A549 (cell line): ENCODE measurements around the gene UFC1. TPM values are rescaled to one million over a fixed set of nuclear protein-coding genes. Genes with fewer than 3 reads are reported as not detected.

ENCODE experiments used
- CBX8 ChIP-seq: fragments of 200-600 bp; sonication (generic); IDR thresholded peaks from 2 replicates; pipeline ENCODE4 v1.6.1; 2016
- CEBPB ChIP-seq, 2 experiments: fragments of >200 bp in 1 of 2; sonication (Bioruptor Twin) in 1 of 2; formaldehyde crosslinking in 1 of 2; IDR thresholded peaks; 2 replicates each; pipeline ENCODE4 v1.6.1; 2012 to 2016
- CTCF ChIP-seq: fragments of >200 bp; sonication (Bioruptor Twin); formaldehyde crosslinking; IDR thresholded peaks from 3 replicates; pipeline ENCODE4 v1.5.1; 2016
- EHMT2 ChIP-seq: fragments of 200-600 bp; sonication (generic); IDR thresholded peaks from 2 replicates; pipeline ENCODE4 v1.6.1; 2016; ENCODE audit warnings: antibody characterized with exemption, low read depth, mild to moderate bottlenecking, moderate library complexity
- HES2 ChIP-seq: fragments of >200 bp; sonication (Bioruptor Twin); formaldehyde crosslinking; IDR thresholded peaks from 2 replicates; pipeline ENCODE4 v1.6.1; 2016
- HOXB13 ChIP-seq: fragments of 250-450 bp; sonication (Bioruptor Pico); IDR thresholded peaks from 2 replicates; pipeline ENCODE4 v1.5.0; 2020; ENCODE audit warnings: low read depth, mild to moderate bottlenecking, moderate library complexity
- HOXB5 ChIP-seq: fragments of 250-450 bp; sonication (Bioruptor Pico); IDR thresholded peaks from 2 replicates; pipeline ENCODE4 v1.5.0; 2020; ENCODE audit warnings: mild to moderate bottlenecking, moderate library complexity
- JUNB ChIP-seq: fragments of >200 bp; sonication (Bioruptor Twin); formaldehyde crosslinking; IDR thresholded peaks from 2 replicates; pipeline ENCODE4 v1.6.1; 2016
- MAX ChIP-seq: IDR thresholded peaks from 2 replicates; pipeline ENCODE4 v1.6.1; 2012
- MYC ChIP-seq: IDR thresholded peaks from 2 replicates; pipeline ENCODE4 v1.6.1; 2012; ENCODE audit warnings: mild to moderate bottlenecking, inconsistent platforms, low read length, improper control_type of control experiment, borderline replicate concordance
- NPAS2 ChIP-seq: fragments of 250-450 bp; sonication (Bioruptor Pico); IDR thresholded peaks from 2 replicates; pipeline ENCODE4 v1.8.0; 2022; ENCODE audit warnings: mild to moderate bottlenecking, moderate library complexity, borderline replicate concordance
- NR3C1 ChIP-seq: fragments of >200 bp; sonication (Bioruptor Twin); formaldehyde crosslinking; IDR thresholded peaks from 3 replicates; pipeline ENCODE4 v1.6.1; 2017
- PHF8 ChIP-seq: fragments of 200-600 bp; sonication (generic); IDR thresholded peaks from 2 replicates; pipeline ENCODE4 v1.6.1; 2016; ENCODE audit warnings: low read depth, mild to moderate bottlenecking, antibody characterized with exemption, moderate library complexity, borderline replicate concordance
- POLR2A ChIP-seq: IDR thresholded peaks from 2 replicates; pipeline ENCODE4 v1.6.1; 2012; ENCODE audit warnings: mild to moderate bottlenecking, low read length
- RAD21 ChIP-seq, 2 experiments: fragments of >200 bp in 1 of 2; sonication (Bioruptor Twin) in 1 of 2; formaldehyde crosslinking in 1 of 2; IDR thresholded peaks in 1 of 2; conservative IDR thresholded peaks in 1 of 2; 2 replicates in 1 of 2; 3 replicates in 1 of 2; pipeline ENCODE4 v1.6.1; 2012 to 2018; ENCODE audit warnings: inconsistent platforms in 1 of 2
- RCOR1 ChIP-seq: fragments of 150-350 bp; IDR thresholded peaks from 2 replicates; pipeline ENCODE4 v1.6.1; 2014; ENCODE audit warnings: antibody characterized with exemption, low read length, low read depth
- RFX5 ChIP-seq: fragments of 450-650 bp; IDR thresholded peaks from 2 replicates; pipeline ENCODE4 v1.7.1; 2014; ENCODE audit warnings: antibody characterized with exemption, mild to moderate bottlenecking, moderate library complexity
- RNF2 ChIP-seq: fragments of 200-600 bp; sonication (generic); IDR thresholded peaks from 2 replicates; pipeline ENCODE4 v1.6.1; 2016; ENCODE audit warnings: low read depth, mild to moderate bottlenecking, antibody characterized with exemption, moderate library complexity, borderline replicate concordance
- TFCP2L1 ChIP-seq: fragments of 250-450 bp; sonication (Bioruptor Pico); IDR thresholded peaks from 2 replicates; pipeline ENCODE4 v1.5.0; 2021; ENCODE audit warnings: mild to moderate bottlenecking
- ZFP36 ChIP-seq: fragments of 450-650 bp; IDR thresholded peaks from 2 replicates; pipeline ENCODE4 v1.6.1; 2014; ENCODE audit warnings: borderline replicate concordance; ENCODE audit not compliant: partially characterized antibody
- ZSCAN20 ChIP-seq: fragments of 250-450 bp; sonication (Bioruptor Pico); IDR thresholded peaks from 2 replicates; pipeline ENCODE4 v1.8.0; 2022; ENCODE audit warnings: mild to moderate bottlenecking, moderate library complexity
- polyA plus RNA-seq, 4 experiments: library from polyadenylated mRNA; depleted of rRNA in 3 of 4; stranded (reverse); fragments of >200 nt; fragmentation: RNase III in 1 of 4; extraction: RNeasy Plus Mini Kit Qiagen cat#74134 plus additional on column Dnase treatment in 1 of 4; gene quantifications; 2 replicates in 3 of 4; 3 replicates in 1 of 4; pipeline ENCODE4 v1.2.3, GENCODE V29; 2011 to 2017
- TF ChIP-seq, protein P1 (sequence below): fragments of 150-350 bp; IDR thresholded peaks from 2 replicates; pipeline ENCODE4 v1.6.1; 2014; ENCODE audit warnings: low read depth, mild to moderate bottlenecking, low read length
- TF ChIP-seq, protein P2 (sequence below): fragments of 250-450 bp; sonication (Bioruptor Pico); IDR thresholded peaks from 2 replicates; pipeline ENCODE4 v1.5.0; 2020; ENCODE audit warnings: low read depth, mild to moderate bottlenecking, moderate library complexity
- TF ChIP-seq, protein P3 (sequence below): fragments of >200 bp; sonication (Bioruptor Twin); formaldehyde crosslinking; IDR thresholded peaks from 3 replicates; pipeline ENCODE4 v1.6.1; 2016

UFC1 gene
- polyA plus RNA-seq, 2 of the 4 experiments (the other 2 are of a cell fraction): 115 to 153 TPM

DNA sequence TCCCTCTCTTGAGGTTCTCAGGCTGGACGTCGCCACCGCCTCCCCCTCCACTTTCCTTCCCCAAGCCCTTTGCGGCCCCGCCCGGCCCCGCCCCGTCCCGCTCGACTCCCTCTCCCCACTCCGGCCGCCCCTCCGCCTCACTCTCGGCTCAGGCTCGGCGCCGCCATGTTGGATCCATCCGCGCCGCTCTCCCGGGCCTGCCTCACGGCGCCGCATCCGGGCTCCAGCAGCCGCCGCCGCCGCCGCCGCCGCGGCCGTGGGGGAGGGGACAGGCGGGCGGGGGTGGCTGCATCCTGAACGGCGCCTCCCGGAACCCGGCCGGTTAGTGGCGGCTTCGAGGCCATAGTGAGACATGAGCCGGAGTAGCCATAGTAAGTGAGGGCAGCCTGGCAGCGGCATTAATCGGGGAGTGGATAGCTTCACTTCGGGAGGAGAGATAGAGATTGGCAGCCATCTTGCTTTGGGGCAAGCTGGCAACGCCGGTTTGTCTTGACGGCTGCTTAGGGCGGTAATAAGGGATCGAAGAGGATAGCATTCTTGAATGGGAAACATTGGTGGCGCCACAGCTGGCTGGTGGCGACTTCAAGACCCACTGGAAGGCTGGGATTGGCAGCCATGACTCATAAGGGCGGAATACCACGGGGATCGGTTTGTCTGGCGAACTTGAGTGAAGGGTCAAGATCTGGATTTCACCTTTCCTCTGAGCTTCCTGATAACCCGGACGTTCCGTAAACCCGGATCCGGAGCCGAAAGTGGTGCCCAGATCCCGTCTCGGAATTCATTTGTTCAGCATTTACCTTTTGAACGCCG lies 21.2 kb upstream of the UFC1 start, which contains the start of gene DEDD (continued):
- TF ChIP-seq, protein P1, sequence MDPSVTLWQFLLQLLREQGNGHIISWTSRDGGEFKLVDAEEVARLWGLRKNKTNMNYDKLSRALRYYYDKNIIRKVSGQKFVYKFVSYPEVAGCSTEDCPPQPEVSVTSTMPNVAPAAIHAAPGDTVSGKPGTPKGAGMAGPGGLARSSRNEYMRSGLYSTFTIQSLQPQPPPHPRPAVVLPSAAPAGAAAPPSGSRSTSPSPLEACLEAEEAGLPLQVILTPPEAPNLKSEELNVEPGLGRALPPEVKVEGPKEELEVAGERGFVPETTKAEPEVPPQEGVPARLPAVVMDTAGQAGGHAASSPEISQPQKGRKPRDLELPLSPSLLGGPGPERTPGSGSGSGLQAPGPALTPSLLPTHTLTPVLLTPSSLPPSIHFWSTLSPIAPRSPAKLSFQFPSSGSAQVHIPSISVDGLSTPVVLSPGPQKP: no peak
- no peak for TF ChIP-seq HOXB13 (CRISPR knock-in tag)
- TF ChIP-seq HES2: no peak
- TF ChIP-seq RAD21 (conservative IDR thresholded peaks at IDR 0.05 in 1 of 2, IDR thresholded peaks at IDR 0.05 in 1 of 2): no peak; a peak in 1 of 5 replicates
- TF ChIP-seq MYC: no peak; the same call in none of the 2 replicates
- TF ChIP-seq, protein P2, sequence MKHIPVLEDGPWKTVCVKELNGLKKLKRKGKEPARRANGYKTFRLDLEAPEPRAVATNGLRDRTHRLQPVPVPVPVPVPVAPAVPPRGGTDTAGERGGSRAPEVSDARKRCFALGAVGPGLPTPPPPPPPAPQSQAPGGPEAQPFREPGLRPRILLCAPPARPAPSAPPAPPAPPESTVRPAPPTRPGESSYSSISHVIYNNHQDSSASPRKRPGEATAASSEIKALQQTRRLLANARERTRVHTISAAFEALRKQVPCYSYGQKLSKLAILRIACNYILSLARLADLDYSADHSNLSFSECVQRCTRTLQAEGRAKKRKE (CRISPR knock-in tag): no peak
- TF ChIP-seq CBX8: no peak
- TF ChIP-seq RNF2: no peak
- peak; percentile 68 for TF ChIP-seq MAX
- TF ChIP-seq ZFP36: no peak
- no peak for TF ChIP-seq NR3C1
- TF ChIP-seq JUNB: no peak
- TF ChIP-seq RCOR1: no peak
- TF ChIP-seq, protein P3, sequence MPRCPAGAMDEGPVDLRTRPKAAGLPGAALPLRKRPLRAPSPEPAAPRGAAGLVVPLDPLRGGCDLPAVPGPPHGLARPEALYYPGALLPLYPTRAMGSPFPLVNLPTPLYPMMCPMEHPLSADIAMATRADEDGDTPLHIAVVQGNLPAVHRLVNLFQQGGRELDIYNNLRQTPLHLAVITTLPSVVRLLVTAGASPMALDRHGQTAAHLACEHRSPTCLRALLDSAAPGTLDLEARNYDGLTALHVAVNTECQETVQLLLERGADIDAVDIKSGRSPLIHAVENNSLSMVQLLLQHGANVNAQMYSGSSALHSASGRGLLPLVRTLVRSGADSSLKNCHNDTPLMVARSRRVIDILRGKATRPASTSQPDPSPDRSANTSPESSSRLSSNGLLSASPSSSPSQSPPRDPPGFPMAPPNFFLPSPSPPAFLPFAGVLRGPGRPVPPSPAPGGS: no peak; the same call in 2 of the 3 replicates
- 0 out of 2 replicates have a peak, but pooled peaks have one; percentile 28 for TF ChIP-seq RFX5
- TF ChIP-seq EHMT2: no peak
- no peak for TF ChIP-seq ZSCAN20
- TF ChIP-seq HOXB5 (CRISPR knock-in tag): no peak
- TF ChIP-seq PHF8: peak; percentile 68
- no peak for TF ChIP-seq CEBPB (IDR thresholded peaks at IDR 0.05)
- no peak for TF ChIP-seq NPAS2 (CRISPR knock-in tag)
- TF ChIP-seq POLR2A: peak; percentile 35
- TF ChIP-seq TFCP2L1 (CRISPR knock-in tag): no peak
- no peak for TF ChIP-seq CTCF
- TF ChIP-seq, all 56 proteins: peak for 13
